ENCODE data around the gene TSC1. TPM values are rescaled to one million over a fixed set of nuclear protein-coding genes. Genes with fewer than 3 reads are reported as not detected.

The TSC1 gene
- total and polyA plus RNA-seq, 12 donors = 29.4 to 87.7 (median 43.9) TPM

GRCh38 chr9:132909311-132909710 lies 35.1 kb downstream of the TSC1 start:
- H3K9me3 ChIP-seq (replicated peaks in 1 of 3) = no peaks in the 10 kb centered on the region
- peaks cover 0 to 66% of the 10 kb centered on the region in 2 donors for H3K36me3 ChIP-seq (replicated peaks in 1 of 2)
- 65 to 77% (median 72%) methylated on average over 2 of the region's 2 CpGs for whole genome bisulfite sequencing, 4 donors
- H3K27ac ChIP-seq = no peak overlapping the region
- intact Hi-C loops (cut with DNase I) = no loop called here
- no peaks in the 10 kb centered on the region for H3K4me1 ChIP-seq (replicated peaks in 1 of 2)
- no peak for DNase-seq
- no peak overlapping the region for H3K4me3 ChIP-seq
- no peaks in the 10 kb centered on the region for H3K27me3 ChIP-seq
- TF ChIP-seq CTCF (IDR thresholded peaks at IDR 0.05) (no peak), POLR2A (IDR thresholded peaks at IDR 0.05) (no peak)

- TF ChIP-seq CTCF (IDR thresholded peaks at IDR 0.05) = no peak
- no peak for TF ChIP-seq POLR2A (IDR thresholded peaks at IDR 0.05)
- intact Hi-C loops (cut with DNase I) = no loop called here
- Histone ChIP-seq H3K4me3 (no peak overlapping the region), H3K4me1 (replicated peaks in 1 of 2) (no peaks in the 10 kb centered on the region), H3K27ac (no peak overlapping the region), H3K9me3 (replicated peaks in 1 of 3) (no peaks in the 10 kb centered on the region), H3K36me3 (replicated peaks in 1 of 2) (peaks cover 0 to 72% of the 10 kb centered on the region in 2 donors), H3K27me3 (no peaks in the 10 kb centered on the region)
- 87 to 95% (median 92%) methylated on average over 7 of the region's 7 CpGs for WGBS, 4 donors
- DNase-seq = no peak
Measured at GRCh38 chr9:132908635-132909034, 35.8 kb downstream of the TSC1 start.

GRCh38 chr9:132905726-132906125 lies 38.7 kb downstream of the TSC1 start:
- WGBS, 4 donors = 87 to 95% (median 94%) methylated on average over 6 to 12 of the region's 12 CpGs
- Histone ChIP-seq H3K27me3 (no peaks in the 10 kb centered on the region), H3K4me3 (no peak overlapping the region), H3K36me3 (replicated peaks in 1 of 2) (peaks cover 0 to 74% of the 10 kb centered on the region in 2 donors), H3K4me1 (replicated peaks in 1 of 2) (no peaks in the 10 kb centered on the region), H3K9me3 (replicated peaks in 1 of 3) (no peaks in the 10 kb centered on the region), H3K27ac (no peak overlapping the region)
- intact Hi-C loops (cut with DNase I) = no loop called here
- TF ChIP-seq POLR2A (IDR thresholded peaks at IDR 0.05) (no peak), CTCF (IDR thresholded peaks at IDR 0.05) (no peak)
- DNase-seq = no peak

- DNase-seq = peak in 2 of 7 donors; percentile 5 to 47
- TF ChIP-seq CTCF (IDR thresholded peaks at IDR 0.05) = no peak
- no peak for TF ChIP-seq POLR2A (IDR thresholded peaks at IDR 0.05)
- no peaks in the 10 kb centered on the region for H3K4me1 ChIP-seq (replicated peaks in 1 of 2)
Measured at GRCh38 chr9:132903574-132904492, 40.6 kb downstream of the TSC1 start.

More at GRCh38 chr9:132903574-132904492, 40.6 kb downstream of the TSC1 start:
- Histone ChIP-seq H3K27me3 (no peaks in the 10 kb centered on the region), H3K27ac (no peak overlapping the region), H3K4me3 (no peak overlapping the region), H3K9me3 (replicated peaks in 1 of 3) (no peaks in the 10 kb centered on the region), H3K36me3 (replicated peaks in 1 of 2) (peaks cover 0 to 75% of the 10 kb centered on the region in 2 donors)
- intact Hi-C loops (cut with DNase I) = no loop called here
- WGBS, 4 donors = 84 to 90% (median 86%) methylated on average over 13 of the region's 13 CpGs
